Kidney capillary endothelial cell (primary cell): ENCODE measurements around the gene DTD1.

Source experiments
- DNase-seq: peaks from one replicate; pipeline ENCODE4 v3.0.0-alpha.2; 2018; ENCODE audit warnings: low spot score

The DTD1 gene

GRCh38 chr20:18702736-18703135 lies 114.9 kb downstream of the DTD1 start:
- no peak for DNase-seq

GRCh38 chr20:18705490-18705889 lies 117.6 kb downstream of the DTD1 start:
- DNase-seq, result no peak

GRCh38 chr20:18705910-18706309 lies 118.1 kb downstream of the DTD1 start:
- no peak for DNase-seq

GRCh38 chr20:18712131-18712530 lies 124.3 kb downstream of the DTD1 start:
- DNase-seq, result no peak

GRCh38 chr20:18712882-18713281 lies 125.0 kb downstream of the DTD1 start:
- DNase-seq, result no peak

- DNase-seq, result no peak
These were observed 127.7 kb downstream of the DTD1 start for GRCh38 chr20:18715564-18715963.

GRCh38 chr20:18717062-18717461 lies 129.2 kb downstream of the DTD1 start:
- no peak for DNase-seq

- no peak for DNase-seq
These were observed 130.3 kb downstream of the DTD1 start for GRCh38 chr20:18718129-18718528.

GRCh38 chr20:18719426-18719825 lies 131.6 kb downstream of the DTD1 start:
- DNase-seq, result no peak

GRCh38 chr20:18721551-18722115 lies 133.8 kb downstream of the DTD1 start:
- no peak for DNase-seq

GRCh38 chr20:18722371-18722770 lies 134.5 kb downstream of the DTD1 start:
- no peak for DNase-seq

- no peak for DNase-seq
These were observed 136.2 kb downstream of the DTD1 start for GRCh38 chr20:18724077-18724476.

GRCh38 chr20:18724788-18725464 lies 137.1 kb downstream of the DTD1 start:
- no peak for DNase-seq

- no peak for DNase-seq
These were observed 139.2 kb downstream of the DTD1 start for GRCh38 chr20:18727032-18727508.

- DNase-seq, result peak; percentile 2
These were observed 140.5 kb downstream of the DTD1 start for GRCh38 chr20:18728165-18728869.

GRCh38 chr20:18728870-18729224 lies 141.0 kb downstream of the DTD1 start:
- DNase-seq, result no peak

GRCh38 chr20:18729231-18729825 lies 141.5 kb downstream of the DTD1 start:
- no peak for DNase-seq

- no peak for DNase-seq
These were observed 144.1 kb downstream of the DTD1 start for GRCh38 chr20:18731940-18732339.

GRCh38 chr20:18734525-18735189 lies 146.8 kb downstream of the DTD1 start:
- no peak for DNase-seq

- no peak for DNase-seq
These were observed 149.3 kb downstream of the DTD1 start for GRCh38 chr20:18737140-18737539.

- no peak for DNase-seq
These were observed 150.2 kb downstream of the DTD1 start for GRCh38 chr20:18738055-18738454.

GRCh38 chr20:18738888-18739287 lies 151.0 kb downstream of the DTD1 start:
- no peak for DNase-seq
